GM12892 (cell line): ENCODE data around the gene MORC4.

Experiments
- POLR2A ChIP-seq: IDR thresholded peaks from 2 replicates; pipeline ENCODE4 v1.6.1; 2011; ENCODE audit warnings: low read depth, low read length, control low read depth
- POLR2AphosphoS5 ChIP-seq: IDR thresholded peaks from 2 replicates; pipeline ENCODE4 v1.6.1; 2011; ENCODE audit warnings: low read depth, low read length, control low read depth
- TAF1 ChIP-seq: IDR thresholded peaks from 2 replicates; pipeline ENCODE4 v1.6.1; 2011; ENCODE audit warnings: low read depth, mild to moderate bottlenecking, control low read depth, low read length, borderline replicate concordance

DNA sequence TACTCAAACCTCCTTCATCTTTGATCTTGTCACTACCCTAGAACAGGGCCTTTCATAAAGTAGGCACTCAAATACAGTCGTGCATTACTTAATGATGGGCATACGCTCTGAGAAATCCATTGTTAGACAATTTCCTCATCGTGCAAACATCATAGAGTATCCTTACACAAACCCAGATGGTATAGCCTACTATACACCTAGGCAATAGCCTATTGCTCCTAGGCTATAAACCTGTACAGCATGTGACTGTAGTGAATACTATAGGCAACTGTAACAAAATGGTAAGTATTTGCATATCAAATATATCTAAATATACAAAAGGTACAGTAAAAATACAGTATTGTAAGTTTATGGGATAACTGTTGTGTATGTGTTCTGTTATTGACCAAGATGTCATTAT lies 47.9 kb downstream of the MORC4 start:
- TF ChIP-seq POLR2A (no peak), POLR2AphosphoS5 (no peak), TAF1 (no peak)
